Subcutaneous adipose tissue (tissue), 4 donors: ENCODE measurements around the gene SUN1. TPM values are rescaled to one million over a fixed set of nuclear protein-coding genes. Genes with fewer than 3 reads are reported as not detected.

Experiments
- CTCF ChIP-seq: fragments of 450-650 bp; IDR thresholded peaks from one replicate; pipeline ENCODE4 v1.5.1; 2016; ENCODE audit warnings: low read depth, mild to moderate bottlenecking, control low read depth, antibody characterized with exemption, moderate library complexity
- total RNA-seq, 4 donors: library from RNA; depleted of rRNA; stranded (reverse); fragments of >200 nt; gene quantifications; one replicate each; pipeline ENCODE4 v1.1.0, GENCODE V29; 2016

Gene SUN1
- total RNA-seq, 4 donors from 2014 or later, result 103 to 239 (median 166) TPM

- no peak for TF ChIP-seq CTCF
These were observed 10.3 kb downstream of the SUN1 start for GRCh38 chr7:842431-843031.

- TF ChIP-seq CTCF, result no peak
These were observed 11.0 kb downstream of the SUN1 start for GRCh38 chr7:843230-843629.

- TF ChIP-seq CTCF, result no peak
These were observed 11.8 kb downstream of the SUN1 start for GRCh38 chr7:844043-844442.

GRCh38 chr7:844514-844913 lies 12.2 kb downstream of the SUN1 start:
- no peak for TF ChIP-seq CTCF

- no peak for TF ChIP-seq CTCF
These were observed 12.8 kb downstream of the SUN1 start for GRCh38 chr7:845091-845490.

GRCh38 chr7:845731-846130 lies 13.5 kb downstream of the SUN1 start:
- TF ChIP-seq CTCF, result no peak

GRCh38 chr7:849145-849544 lies 16.9 kb downstream of the SUN1 start:
- TF ChIP-seq CTCF, result no peak
